ENCODE measurements around the gene INTS15. TPM values are rescaled to one million over a fixed set of nuclear protein-coding genes. Genes with fewer than 3 reads are reported as not detected.

The INTS15 gene
- total RNA-seq, 1 experiment from 2014 or later: 21.4 TPM

- Histone ChIP-seq H3K27me3 (ENCODE audit: insufficient read depth, low read depth) (no peaks in the 10 kb centered on the region), H3K9me2 (ENCODE audit: insufficient read depth) (no peaks in the 10 kb centered on the region), H3K4me1 (replicated peaks; ENCODE audit: insufficient read depth) (peaks cover 13% of the 10 kb centered on the region), H3K79me2 (ENCODE audit: low read depth) (peaks cover 15% of the 10 kb centered on the region), H3K36me3 (ENCODE audit: low read depth) (peaks cover 27% of the 10 kb centered on the region), H3K9me3 (ENCODE audit: insufficient read depth, low read depth) (no peaks in the 10 kb centered on the region), H4K20me1 (ENCODE audit: insufficient read depth) (no peaks in the 10 kb centered on the region), H3K4me2 (no peak overlapping the region), H2AFZ (no peak overlapping the region), H3K4me3 (no peak overlapping the region), H3F3A (ENCODE audit: insufficient read depth, low read depth) (peaks cover 7% of the 10 kb centered on the region; the same call in 1 of the 2 replicates), H3K27ac (no peak overlapping the region)
- POLR2A ChIA-PET (ENCODE audit: unreplicated experiment): no interaction called here
- no TSS peak for BruUV-seq (replicated peaks)
- intact Hi-C loops (cut with micrococcal nuclease; ENCODE audit: unreplicated experiment): loop anchor here (5.0 kb wide), 1 partner anchor 339 kb away; no protein-coding TSS in a partner anchor
- DNase-seq: no peak
- TF ChIP-seq EZH2 (IDR thresholded peaks at IDR 0.05; ENCODE audit: low read depth): no peak
- no peak for TF ChIP-seq CTCF (conservative IDR thresholded peaks at IDR 0.05)
- CTCF ChIA-PET: no interaction called here
These were observed 1.3 kb upstream of the INTS15 start for GRCh38 chr7:6588566-6588965.

GRCh38 chr7:6589151-6589828, 531 bp upstream of the INTS15 start:
- POLR2A ChIA-PET (ENCODE audit: unreplicated experiment): no interaction called here
- DNase-seq: no peak
- Histone ChIP-seq H4K20me1 (ENCODE audit: insufficient read depth) (no peaks in the 10 kb centered on the region), H2AFZ (peak overlapping the region; percentile 75; the same call in 1 of the 2 replicates), H3K4me2 (peak overlapping the region; percentile 79), H3K27me3 (ENCODE audit: insufficient read depth, low read depth) (no peaks in the 10 kb centered on the region), H3K4me3 (peak overlapping the region; percentile 92; the same call in 1 of the 2 replicates), H3K4me1 (replicated peaks; ENCODE audit: insufficient read depth) (peaks cover 13% of the 10 kb centered on the region), H3F3A (ENCODE audit: insufficient read depth, low read depth) (peaks cover 7% of the 10 kb centered on the region; the same call in 1 of the 2 replicates), H3K9me2 (ENCODE audit: insufficient read depth) (no peaks in the 10 kb centered on the region), H3K79me2 (ENCODE audit: low read depth) (peaks cover 15% of the 10 kb centered on the region), H3K27ac (no peak overlapping the region), H3K9me3 (ENCODE audit: insufficient read depth, low read depth) (no peaks in the 10 kb centered on the region), H3K36me3 (ENCODE audit: low read depth) (peaks cover 26% of the 10 kb centered on the region)
- TF ChIP-seq EZH2 (IDR thresholded peaks at IDR 0.05; ENCODE audit: low read depth): no peak
- TF ChIP-seq CTCF (conservative IDR thresholded peaks at IDR 0.05): 0 out of 2 replicates have a peak, but pooled peaks have one; percentile 50
- CTCF ChIA-PET: interaction anchor here (0.6 to 1.0 kb wide), 3 partner anchors 11 to 1391 kb away, joined by 3 to 4 read pairs (median 3); no protein-coding TSS in a partner anchor
- intact Hi-C loops (cut with micrococcal nuclease; ENCODE audit: unreplicated experiment): loop anchor here (5.0 kb wide), 1 partner anchor 338 kb away; no protein-coding TSS in a partner anchor
- BruUV-seq (replicated peaks): no TSS peak

GRCh38 chr7:6590645-6591110, 857 bp downstream of the INTS15 start:
- BruUV-seq (replicated peaks): no TSS peak
- Histone ChIP-seq H3K4me1 (replicated peaks; ENCODE audit: insufficient read depth) (peaks cover 13% of the 10 kb centered on the region), H3K4me2 (peak overlapping the region; percentile 90), H3K9me2 (ENCODE audit: insufficient read depth) (no peaks in the 10 kb centered on the region), H3K4me3 (peak overlapping the region; percentile 92), H3K79me2 (ENCODE audit: low read depth) (peaks cover 15% of the 10 kb centered on the region), H3K9me3 (ENCODE audit: insufficient read depth, low read depth) (no peaks in the 10 kb centered on the region), H4K20me1 (ENCODE audit: insufficient read depth) (no peaks in the 10 kb centered on the region), H3F3A (ENCODE audit: insufficient read depth, low read depth) (peaks cover 7% of the 10 kb centered on the region; the same call in 1 of the 2 replicates), H3K27me3 (ENCODE audit: insufficient read depth, low read depth) (no peaks in the 10 kb centered on the region), H3K36me3 (ENCODE audit: low read depth) (peaks cover 19% of the 10 kb centered on the region; the same call in 1 of the 2 replicates), H3K27ac (no peak overlapping the region), H2AFZ (peak overlapping the region; percentile 96)
- intact Hi-C loops (cut with micrococcal nuclease; ENCODE audit: unreplicated experiment): loop anchor here (1.0 to 10.0 kb wide), 2 partner anchors 47 to 264 kb away; partner anchors contain the start of gene ZNF316
- TF ChIP-seq EZH2 (IDR thresholded peaks at IDR 0.05; ENCODE audit: low read depth) (no peak), CTCF (conservative IDR thresholded peaks at IDR 0.05) (no peak)
- DNase-seq: no peak
- ChIA-PET CTCF (interaction anchor here (0.6 kb wide), 1 partner anchor 120 kb away, joined by 6 read pairs; no protein-coding TSS in a partner anchor), POLR2A (ENCODE audit: unreplicated experiment) (no interaction called here)
